Left forelimb (tissue), 1 donor: ENCODE measurements around the gene CXorf49.
"Not testable (repeated sequence)": the region's sequence is repeated elsewhere in the genome, so short reads cannot be mapped to it uniquely, and the experiment has no call there.

Experiments used
- DNase-seq: peaks from one replicate; pipeline ENCODE4 v3.0.0-alpha.2; 2018; ENCODE audit warnings: low spot score

CXorf49 gene

DNA sequence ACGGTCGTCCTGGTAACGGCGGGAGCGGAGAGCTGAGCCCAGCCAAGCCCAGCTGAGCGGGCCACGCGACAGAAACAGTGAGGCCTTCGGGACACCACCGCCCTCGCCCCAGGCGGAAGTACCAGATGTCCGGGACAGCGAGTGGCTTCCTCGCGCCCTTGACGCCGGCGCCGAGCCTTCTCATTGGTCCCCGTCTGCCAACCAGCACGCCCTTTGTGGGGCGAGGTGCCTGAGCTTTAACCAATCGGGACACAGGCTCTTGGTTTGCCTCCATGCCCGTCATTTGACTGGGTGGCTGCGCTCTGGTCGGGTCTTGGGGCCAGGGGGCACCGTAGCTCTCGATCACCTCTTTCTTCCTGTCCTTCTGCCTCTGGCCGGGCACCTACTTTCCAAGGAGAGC lies at the start of gene CXorf49:
Gene CXorf49 (minus strand): TSS at position 101 of the 400 bp plus-strand sequence. CDS start 134 bp downstream, outside the sequence.
- DNase-seq, result not testable (repeated sequence)

DNA sequence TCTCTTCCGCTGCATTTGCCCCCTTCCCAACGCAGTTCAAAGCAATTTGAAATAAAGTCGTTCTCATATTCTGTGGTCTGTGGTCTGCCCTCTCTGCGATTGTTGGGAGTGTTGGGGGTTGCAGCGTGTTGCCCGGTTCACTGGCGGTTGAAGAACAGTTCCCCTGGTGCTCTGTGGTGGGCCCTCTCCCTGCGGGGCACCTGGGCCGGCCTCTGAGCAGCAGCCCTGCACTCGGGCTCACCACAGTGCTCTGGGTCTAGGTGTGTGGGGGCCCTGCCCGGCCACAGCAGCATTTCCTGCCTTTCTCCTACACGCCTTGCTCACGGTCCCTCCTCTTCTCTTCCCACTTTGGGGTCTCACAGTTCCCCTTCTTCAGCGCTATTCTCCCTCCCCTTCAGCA lies 49.0 kb upstream of the CXorf49 start:
- DNase-seq, result not testable (repeated sequence)

DNA sequence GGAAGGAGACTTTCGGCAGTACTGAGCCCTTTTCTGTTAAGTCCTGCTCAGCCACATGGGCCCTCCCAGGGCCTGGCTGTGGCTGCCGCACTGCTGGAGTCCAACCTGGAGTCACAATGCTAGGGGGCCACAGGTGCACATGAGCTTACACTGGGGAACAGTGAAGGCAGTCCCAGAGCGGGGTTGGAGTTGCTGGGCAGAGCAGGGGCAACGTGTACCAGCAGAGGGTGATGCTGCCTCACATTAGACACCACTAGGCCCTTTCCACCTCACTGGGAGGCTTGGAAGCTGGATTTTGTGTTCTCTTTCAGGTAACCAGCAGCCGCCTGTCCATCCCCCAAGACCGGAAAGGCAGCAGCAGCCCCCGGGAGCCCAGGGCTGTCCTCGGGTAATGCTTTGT lies 47.5 kb upstream of the CXorf49 start:
- DNase-seq, result not testable (repeated sequence)

DNA sequence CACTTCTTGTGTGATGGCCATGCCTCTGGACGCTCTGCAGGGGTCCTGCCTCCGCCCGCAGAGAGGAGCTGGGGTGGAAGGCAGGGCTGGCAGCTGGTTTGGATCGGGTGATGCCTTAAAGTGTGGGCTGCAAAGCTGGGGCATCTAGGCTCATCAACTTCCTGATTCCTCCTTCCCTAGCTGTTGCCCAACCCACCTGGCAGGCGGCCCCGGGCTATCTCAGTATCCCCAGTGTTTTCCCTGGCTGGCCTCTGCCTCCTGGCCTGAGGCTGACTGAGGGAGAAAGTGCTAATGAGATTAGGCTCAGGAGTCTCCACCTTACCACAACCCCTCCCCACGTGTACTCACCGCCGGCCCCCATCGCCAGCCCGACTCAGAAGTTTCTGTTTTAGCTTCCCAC lies 46.7 kb upstream of the CXorf49 start:
- DNase-seq, result not testable (repeated sequence)

DNA sequence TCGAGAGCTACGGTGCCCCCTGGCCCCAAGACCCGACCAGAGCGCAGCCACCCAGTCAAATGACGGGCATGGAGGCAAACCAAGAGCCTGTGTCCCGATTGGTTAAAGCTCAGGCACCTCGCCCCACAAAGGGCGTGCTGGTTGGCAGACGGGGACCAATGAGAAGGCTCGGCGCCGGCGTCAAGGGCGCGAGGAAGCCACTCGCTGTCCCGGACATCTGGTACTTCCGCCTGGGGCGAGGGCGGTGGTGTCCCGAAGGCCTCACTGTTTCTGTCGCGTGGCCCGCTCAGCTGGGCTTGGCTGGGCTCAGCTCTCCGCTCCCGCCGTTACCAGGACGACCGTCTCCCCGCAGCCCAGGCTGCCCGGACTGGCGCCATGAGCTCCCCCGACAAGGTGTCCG lies 45.0 kb upstream of the CXorf49 start, which contains the start of gene CXorf49B:
Gene CXorf49B (plus strand): TSS at position 301 of the 400 bp plus-strand sequence. CDS start 75 bp downstream, at position 376.
- DNase-seq, result not testable (repeated sequence)

DNA sequence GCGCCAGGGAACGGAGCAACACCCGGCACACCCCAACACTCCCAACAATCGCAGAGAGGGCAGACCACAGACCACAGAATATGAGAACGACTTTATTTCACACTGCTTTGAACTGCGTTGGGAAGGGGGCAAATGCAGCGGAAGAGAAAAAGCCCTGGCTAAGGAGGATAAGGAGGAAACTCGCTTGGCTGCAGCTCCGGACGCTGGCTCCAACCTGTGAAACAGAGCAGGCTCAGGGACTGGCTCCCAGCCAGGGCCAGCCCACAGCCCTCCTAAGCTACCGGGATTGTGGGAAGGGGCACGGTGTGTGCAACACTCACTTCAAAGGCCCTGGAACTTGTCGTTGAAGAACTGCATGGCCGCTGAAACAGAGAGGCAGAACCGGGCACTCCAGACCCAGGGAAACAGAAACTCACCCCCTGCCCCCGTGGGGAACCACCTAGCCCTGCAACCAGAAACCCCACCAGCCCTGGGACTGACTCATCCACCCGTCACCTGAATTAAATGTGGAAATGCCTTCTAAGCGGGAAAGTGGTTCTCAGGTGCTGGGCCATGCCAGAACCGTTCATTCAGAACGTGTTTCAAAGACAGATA lies 42.7 kb upstream of the CXorf49 start:
- not testable (repeated sequence) for DNase-seq

DNA sequence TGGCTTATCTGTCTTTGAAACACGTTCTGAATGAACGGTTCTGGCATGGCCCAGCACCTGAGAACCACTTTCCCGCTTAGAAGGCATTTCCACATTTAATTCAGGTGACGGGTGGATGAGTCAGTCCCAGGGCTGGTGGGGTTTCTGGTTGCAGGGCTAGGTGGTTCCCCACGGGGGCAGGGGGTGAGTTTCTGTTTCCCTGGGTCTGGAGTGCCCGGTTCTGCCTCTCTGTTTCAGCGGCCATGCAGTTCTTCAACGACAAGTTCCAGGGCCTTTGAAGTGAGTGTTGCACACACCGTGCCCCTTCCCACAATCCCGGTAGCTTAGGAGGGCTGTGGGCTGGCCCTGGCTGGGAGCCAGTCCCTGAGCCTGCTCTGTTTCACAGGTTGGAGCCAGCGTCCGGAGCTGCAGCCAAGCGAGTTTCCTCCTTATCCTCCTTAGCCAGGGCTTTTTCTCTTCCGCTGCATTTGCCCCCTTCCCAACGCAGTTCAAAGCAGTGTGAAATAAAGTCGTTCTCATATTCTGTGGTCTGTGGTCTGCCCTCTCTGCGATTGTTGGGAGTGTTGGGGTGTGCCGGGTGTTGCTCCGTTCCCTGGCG lies 2.3 kb upstream of the CXorf49 start:
- DNase-seq, result not testable (repeated sequence)

DNA sequence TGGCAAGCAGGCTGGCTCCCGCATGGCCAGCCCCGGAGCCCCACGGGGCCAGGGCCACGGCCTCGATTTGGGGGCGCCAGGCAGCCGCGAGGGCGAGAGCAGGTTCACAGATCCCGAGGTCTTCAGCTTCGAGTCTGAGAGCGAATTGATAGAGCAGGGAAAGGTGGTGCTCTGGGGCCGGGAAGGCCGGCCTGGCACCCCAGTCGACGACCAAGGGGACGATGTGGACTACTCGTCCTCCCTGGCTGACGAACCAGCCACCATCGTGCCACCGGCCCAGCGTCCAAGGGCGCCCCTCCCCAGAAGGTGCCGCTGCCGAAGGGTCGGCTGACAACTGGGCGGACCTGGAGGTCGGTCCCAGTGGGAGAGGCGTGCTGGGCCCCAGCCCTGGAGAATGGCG lies 1.1 kb upstream of the CXorf49 start:
- not testable (repeated sequence) for DNase-seq

DNA sequence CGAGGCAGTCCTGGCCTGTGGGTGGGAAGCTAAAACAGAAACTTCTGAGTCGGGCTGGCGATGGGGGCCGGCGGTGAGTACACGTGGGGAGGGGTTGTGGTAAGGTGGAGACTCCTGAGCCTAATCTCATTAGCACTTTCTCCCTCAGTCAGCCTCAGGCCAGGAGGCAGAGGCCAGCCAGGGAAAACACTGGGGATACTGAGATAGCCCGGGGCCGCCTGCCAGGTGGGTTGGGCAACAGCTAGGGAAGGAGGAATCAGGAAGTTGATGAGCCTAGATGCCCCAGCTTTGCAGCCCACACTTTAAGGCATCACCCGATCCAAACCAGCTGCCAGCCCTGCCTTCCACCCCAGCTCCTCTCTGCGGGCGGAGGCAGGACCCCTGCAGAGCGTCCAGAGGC lies 1.8 kb downstream of the CXorf49 start:
- not testable (repeated sequence) for DNase-seq

DNA sequence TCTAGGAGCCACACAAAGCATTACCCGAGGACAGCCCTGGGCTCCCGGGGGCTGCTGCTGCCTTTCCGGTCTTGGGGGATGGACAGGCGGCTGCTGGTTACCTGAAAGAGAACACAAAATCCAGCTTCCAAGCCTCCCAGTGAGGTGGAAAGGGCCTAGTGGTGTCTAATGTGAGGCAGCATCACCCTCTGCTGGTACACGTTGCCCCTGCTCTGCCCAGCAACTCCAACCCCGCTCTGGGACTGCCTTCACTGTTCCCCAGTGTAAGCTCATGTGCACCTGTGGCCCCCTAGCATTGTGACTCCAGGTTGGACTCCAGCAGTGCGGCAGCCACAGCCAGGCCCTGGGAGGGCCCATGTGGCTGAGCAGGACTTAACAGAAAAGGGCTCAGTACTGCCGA lies 2.5 kb downstream of the CXorf49 start:
- not testable (repeated sequence) for DNase-seq

DNA sequence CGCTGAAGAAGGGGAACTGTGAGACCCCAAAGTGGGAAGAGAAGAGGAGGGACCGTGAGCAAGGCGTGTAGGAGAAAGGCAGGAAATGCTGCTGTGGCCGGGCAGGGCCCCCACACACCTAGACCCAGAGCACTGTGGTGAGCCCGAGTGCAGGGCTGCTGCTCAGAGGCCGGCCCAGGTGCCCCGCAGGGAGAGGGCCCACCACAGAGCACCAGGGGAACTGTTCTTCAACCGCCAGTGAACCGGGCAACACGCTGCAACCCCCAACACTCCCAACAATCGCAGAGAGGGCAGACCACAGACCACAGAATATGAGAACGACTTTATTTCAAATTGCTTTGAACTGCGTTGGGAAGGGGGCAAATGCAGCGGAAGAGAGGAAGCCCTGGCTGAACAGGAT lies 4.0 kb downstream of the CXorf49 start:
- DNase-seq, result not testable (repeated sequence)

DNA sequence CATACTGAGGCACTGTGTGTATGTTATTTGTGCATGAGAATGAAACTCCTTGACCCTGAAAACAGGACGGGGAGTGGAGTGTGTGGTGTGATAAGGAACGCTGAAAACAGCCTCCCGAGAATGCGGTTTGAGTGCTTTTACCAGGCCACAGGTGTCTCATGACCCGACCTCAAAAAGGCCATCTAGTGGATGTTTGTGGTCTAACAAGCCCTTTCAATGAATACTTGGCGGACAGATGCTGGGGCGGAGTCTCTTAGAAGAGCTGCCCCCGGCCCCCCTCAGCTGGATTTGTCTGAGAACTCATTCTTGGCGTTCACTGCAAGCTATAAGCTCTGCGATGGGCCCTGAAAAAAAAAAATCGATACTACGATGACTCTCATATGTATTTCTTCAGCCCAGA lies 15.2 kb downstream of the CXorf49 start:
- DNase-seq, result not testable (repeated sequence)

DNA sequence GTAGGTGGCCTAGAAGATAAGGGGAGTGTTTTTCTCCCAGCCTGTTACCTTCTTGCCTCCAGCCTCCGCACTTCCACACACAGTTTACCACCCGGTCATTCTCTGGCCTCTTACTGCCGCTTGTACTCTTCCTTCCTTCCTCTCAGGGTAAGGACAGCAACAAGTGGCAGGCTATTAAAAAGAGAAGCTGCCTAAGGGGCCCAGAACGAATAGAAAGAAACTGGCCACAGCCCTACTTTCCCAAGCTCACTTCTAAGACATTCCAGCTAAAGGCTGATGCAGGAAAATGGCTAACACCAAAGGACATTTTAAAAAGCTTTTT lies 19.1 kb downstream of the CXorf49 start:
- not testable (repeated sequence) for DNase-seq

DNA sequence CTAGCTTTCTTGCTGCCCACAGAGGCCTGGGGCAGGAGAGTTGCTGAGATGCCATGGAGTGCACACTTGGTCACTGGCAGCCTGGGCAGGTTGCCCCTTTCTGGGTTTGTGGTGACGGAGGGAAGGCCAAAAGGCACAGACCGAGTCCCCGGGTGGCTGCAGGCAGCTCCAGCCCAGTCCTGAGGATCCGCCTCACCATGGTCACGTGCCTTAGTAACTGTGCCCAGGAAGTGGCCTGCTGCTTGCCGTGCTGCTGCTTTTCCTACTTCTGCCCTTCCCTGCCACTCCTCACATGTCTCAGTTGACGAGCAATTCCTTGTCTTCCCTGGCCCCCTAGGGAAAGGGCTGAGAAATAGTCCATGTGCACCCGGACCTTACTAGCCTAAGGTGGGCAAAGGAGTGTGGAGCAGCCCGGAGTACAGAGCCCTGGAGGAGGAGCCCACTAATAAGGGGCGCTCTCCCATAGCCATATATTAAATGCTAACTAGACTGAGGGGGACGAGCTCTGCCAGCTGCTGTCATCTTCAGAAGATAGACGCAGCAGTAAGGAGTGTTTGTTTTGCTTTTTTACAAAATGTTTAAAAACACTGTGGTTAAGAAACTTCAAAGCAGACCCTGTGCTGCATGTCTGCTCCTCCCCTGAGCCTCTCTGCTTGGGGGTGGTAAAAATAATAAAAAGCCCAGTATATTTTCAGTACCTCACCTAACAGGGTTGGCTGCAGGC lies 19.6 kb downstream of the CXorf49 start:
- not testable (repeated sequence) for DNase-seq

DNA sequence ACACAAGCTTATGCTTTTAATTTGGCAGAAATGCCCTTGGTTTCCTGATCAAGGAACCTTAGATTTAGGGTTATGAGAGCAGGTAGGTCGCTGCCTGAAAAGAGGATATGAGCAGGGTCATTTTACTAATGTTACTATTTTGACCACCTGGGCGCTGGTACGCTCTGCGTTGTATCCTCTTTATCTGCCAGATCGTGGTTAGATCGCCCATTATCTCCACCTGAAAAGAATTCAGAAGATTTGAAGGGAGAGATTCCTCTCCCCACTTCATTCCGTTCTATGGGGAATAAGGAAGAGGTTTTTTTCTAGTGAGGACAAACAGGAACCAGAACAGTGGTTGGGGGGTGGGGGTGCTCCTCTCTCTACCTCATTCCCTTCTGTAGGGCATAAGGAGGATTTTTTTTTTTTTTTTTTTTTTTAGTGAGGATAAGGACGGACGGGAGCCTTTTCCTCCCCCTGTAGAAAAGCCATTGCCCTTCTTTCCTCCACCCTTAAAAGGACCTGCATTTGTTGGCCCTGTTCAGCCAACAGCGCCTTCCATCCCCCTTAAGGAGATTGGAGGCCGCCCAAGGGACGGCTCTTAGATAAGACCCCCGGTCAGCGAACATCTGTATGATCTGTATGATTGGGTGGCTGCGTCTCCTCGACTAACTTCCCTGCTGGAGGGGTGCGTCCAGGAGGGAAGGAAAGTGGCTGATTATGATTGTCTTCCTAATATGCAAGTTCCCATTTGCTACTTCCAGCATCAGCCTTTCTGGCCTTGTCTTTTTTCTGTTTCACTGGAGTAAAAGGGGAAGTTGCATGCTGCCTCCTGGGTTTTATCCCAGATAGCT lies 20.4 kb downstream of the CXorf49 start:
- not testable (repeated sequence) for DNase-seq

DNA sequence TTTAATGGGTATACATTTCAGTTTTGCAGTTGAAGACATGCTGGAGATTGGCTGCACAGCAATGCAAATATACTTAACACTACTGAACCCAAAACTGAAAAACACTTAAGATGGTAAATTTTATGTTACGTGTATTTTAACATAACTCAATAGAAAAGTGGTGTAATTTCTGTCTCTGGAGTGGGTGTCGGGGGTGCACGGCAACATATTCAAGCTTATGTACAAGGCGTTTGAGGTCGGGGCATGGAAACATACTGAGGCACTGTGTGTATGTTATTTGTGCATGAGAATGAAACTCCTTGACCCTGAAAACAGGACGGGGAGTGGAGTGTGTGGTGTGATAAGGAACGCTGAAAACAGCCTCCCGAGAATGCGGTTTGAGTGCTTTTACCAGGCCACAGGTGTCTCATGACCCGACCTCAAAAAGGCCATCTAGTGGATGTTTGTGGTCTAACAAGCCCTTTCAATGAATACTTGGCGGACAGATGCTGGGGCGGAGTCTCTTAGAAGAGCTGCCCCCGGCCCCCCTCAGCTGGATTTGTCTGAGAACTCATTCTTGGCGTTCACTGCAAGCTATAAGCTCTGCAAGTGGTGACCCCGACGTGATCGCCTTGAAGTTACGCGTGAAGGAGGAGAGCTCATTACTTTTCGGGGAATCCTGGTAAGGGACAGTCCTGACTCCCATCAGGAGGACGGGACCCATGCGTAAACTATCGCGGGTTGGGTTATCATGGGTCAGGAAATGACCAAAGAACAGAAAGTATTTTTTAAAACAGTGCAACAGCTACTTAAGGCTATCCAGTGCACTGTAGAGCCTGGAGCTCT lies 21.2 kb downstream of the CXorf49 start:
- DNase-seq, result not testable (repeated sequence)

DNA sequence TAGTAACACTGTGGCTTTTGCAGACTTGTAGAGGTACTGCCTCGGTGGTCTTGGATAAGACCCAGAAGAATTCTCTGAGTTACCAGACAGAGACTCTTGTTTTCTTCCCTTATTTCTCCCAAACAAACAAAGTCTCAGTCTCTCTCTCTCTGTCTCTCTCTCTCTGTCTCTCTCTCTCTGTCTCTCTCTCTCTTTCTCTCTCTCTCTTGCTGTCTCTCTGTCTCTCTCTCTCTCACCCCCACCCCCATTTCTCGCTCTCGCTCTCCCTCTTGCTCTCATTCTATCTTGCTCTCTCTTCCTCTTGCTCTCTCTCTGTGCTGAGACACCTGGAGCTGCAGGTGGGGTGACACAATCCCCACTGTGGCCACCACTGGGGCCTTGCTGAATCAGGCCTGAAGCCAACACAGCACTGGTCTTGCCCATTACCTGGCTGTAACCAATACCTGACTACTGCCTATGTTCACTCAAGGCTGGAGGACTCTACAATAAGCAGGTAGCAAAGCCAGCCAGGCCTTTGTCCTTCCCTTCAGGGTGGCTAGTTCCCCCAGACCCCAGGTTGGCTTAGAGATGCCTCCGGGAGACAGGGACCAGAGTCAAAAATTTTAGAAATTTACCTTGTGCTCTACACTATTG lies 38.4 kb downstream of the CXorf49 start:
- DNase-seq, result no peak

DNA sequence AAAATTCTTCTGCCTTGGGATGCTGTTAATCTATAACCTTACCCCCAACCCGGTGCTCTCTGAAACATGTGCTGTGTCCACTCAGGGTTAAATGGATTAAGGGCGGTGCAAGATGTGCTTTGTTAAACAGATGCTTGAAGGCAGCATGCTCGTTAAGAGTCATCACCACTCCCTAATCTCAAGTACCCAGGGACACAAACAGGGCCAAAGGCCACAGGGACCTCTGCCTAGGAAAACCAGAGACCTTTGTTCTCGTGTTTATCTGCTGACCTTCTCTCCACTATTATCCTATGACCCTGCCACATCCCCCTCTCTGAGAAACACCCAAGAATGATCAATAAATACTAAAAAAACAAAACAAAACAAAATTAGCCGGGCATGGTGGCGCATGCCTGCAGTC lies 40.9 kb downstream of the CXorf49 start:
- not testable (repeated sequence) for DNase-seq

DNA sequence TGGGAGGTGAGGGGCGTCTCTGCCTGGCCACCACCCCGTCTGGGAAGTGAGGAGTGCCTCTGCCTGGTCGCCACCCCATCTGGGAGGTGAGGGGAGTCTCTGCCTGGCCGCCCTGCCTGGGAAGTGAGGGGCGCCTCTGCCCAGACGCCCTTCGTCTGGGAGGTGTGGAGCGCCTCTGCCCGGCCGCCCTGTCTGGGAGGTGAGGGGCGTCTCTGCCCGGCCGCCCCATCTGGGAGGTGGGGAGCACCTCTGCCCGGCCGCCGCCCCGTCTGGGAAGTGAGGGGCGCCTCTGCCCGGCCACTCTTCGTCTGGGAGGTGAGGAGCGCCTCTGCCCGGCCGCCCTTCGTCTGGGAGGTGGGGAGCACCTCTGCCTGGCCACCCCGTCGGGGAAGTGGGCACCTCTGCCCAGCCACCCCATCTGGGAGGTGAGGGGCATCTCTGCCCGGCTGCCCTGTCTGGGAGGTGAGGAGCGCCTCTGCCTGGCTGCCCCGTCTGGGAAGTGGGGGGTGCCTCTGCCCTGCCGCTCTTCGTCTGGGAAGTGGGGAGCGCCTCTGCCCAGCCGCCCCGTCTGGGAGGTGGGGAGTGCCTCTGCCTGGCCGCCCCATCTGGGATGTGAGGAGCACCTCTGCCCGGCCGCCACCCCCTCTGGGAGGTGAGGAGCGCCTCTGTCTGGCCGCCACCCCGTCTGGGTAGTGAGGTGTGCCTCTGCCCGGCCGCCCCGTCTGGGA lies 41.9 kb downstream of the CXorf49 start:
- not testable (repeated sequence) for DNase-seq

DNA sequence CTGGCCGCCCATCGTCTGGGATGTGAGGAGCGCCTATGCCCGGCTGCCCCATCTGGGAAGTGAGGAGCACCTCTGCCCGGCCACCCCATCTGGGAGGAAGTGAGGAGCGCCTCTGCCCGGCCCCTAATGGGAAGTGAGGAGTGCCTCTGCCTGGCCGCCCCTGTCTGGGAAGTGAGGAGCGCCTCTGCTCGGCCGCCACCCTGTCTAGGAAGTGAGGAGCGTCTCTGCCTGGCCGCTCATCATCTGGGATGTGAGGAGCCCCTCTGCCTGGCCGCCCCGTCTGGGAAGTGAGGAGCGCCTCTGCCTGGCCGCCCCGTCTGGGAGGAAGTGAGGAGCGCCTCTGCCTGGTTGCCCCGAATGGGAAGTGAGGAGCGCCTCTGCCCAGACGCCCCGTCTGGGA lies 42.4 kb downstream of the CXorf49 start:
- not testable (repeated sequence) for DNase-seq
